Tibial nerve (tissue), 4 donors: ENCODE data around the gene STIM1.

ENCODE experiments used
- CTCF ChIP-seq, 5 experiments: fragments of 200-600 bp in 3 of 5; fragments of 450-650 bp in 2 of 5; sonication (generic) in 3 of 5; IDR thresholded peaks; one replicate each; pipeline ENCODE4 v1.5.1; 2016 to 2019; ENCODE audit warnings: antibody characterized with exemption in 5 of 5, mild to moderate bottlenecking in 3 of 5, moderate library complexity in 2 of 5
- EP300 ChIP-seq, 2 donors: sonication (generic); formaldehyde crosslinking; IDR thresholded peaks; one replicate each; pipeline ENCODE4 v1.6.1; 2017; ENCODE audit warnings: antibody characterized with exemption in 2 of 2, mild to moderate bottlenecking in 1 of 2
- POLR2A ChIP-seq, 2 donors: fragments of 450-650 bp; IDR thresholded peaks; one replicate each; pipeline ENCODE4 v1.6.1; 2017; ENCODE audit warnings: antibody characterized with exemption in 2 of 2, mild to moderate bottlenecking in 2 of 2, moderate library complexity in 2 of 2

DNA sequence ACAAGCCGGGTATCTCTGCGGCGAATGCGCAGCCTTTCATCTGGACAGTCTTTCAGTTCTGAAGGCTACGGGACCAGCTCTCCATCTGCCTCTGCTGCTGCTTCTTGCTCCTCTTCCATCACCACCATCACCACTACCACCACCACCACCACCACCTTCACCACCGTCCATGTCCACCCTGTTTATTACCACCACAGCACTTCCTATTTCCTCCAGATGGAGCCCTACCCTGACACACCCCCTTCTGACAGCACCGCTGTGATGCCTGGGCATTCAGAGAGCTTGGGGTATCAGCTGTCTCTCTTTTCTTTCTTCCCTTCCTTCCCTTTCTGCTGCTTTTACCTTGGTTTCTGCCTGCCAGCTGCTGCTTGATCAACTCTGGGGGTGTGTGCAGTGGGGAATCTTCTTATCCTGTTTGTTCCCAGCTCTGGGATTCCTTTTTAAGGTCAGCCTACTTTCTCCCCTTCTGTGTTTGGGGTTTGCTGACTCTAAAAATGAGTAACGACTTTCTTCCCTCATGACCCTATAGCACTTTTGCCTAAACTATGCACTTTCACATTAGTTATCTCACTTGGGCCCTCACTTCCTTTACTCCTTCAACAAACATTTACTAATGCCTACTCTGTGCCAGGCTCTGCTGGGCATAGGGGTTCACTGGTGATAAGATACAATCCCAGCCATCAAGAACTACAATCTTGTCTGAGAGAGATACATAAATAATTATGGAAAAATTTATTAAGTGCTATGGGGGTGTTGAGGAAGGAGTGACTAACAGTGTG, 231.3 kb downstream of the STIM1 start:
- TF ChIP-seq POLR2A (IDR thresholded peaks at IDR 0.05) (no peak), CTCF (IDR thresholded peaks at IDR 0.05) (no peak), EP300 (IDR thresholded peaks at IDR 0.05) (no peak)
